SU-DHL-6 (cell line): Measurements from ENCODE around the gene MTHFD1.

ENCODE experiments used
- CTCF ChIP-seq: fragments of 200-600 bp; sonication (generic); IDR thresholded peaks from one replicate; pipeline ENCODE4 v1.5.1; 2017; ENCODE audit warnings: antibody characterized with exemption, mild to moderate bottlenecking, low read length, moderate library complexity; ENCODE audit not compliant: insufficient read depth, poor library complexity, severe bottlenecking
- EZH2phosphoT487 ChIP-seq: fragments of 200-600 bp; sonication (generic), shearing (Covaris generic); conservative IDR thresholded peaks from 2 replicates; pipeline ENCODE4 v1.6.1; 2018; ENCODE audit warnings: mild to moderate bottlenecking, antibody characterized with exemption, low read length, moderate library complexity, mixed read lengths

DNA sequence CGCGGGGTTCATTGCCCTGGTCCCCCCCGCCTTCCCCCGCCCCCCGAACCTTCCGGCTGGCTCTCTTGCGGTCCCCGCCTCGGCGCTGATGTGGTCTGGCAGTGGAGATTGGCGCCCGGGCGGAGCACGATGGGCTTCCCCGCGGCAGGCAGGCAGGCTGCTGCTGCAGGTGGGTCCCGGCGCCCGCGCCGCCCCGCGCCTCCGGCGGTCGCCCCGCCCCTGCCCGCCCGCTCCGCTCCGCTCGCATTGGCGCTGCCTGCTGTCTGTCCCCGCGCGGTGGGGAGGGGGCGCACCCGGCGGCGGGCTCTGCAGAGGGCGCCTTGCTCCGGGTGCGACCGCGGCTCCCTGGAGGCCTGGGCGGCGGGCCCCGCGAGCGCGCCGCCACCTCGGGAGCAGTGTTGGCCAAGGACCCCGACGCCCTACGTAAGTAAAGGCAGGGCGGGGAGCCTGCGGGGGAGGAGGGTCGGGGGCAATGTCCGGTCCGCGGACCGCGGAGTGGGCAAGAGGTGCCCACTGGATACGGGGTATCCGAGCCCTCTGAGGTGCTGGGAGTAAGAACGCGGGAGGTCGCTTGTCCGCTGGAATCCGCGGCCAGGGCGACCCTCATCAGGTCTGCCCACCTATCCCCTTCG is 77.2 kb downstream of the MTHFD1 start, which contains the start of gene AKAP5:
- TF ChIP-seq CTCF (no peak), EZH2phosphoT487 (no peak)
